Activated CD4-positive, CD25-positive, alpha-beta regulatory T cell treated with anti-CD3 and anti-CD28 coated beads, Interleukin-2, amount 50 U/mL, for 72 hours (primary cell): ENCODE measurements around the gene GNMT.
"Not testable (repeated sequence)": the region's sequence is repeated elsewhere in the genome, so short reads cannot be mapped to it uniquely, and the experiment has no call there.

Source experiments
- DNase-seq: peaks from one replicate; pipeline ENCODE4 v3.0.0; 2021

GNMT gene

GRCh38 chr6:42942444-42942843 is 18.1 kb upstream of the GNMT start:
- DNase-seq: no peak

GRCh38 chr6:42947950-42948349 is 12.6 kb upstream of the GNMT start:
- no peak for DNase-seq

DNA sequence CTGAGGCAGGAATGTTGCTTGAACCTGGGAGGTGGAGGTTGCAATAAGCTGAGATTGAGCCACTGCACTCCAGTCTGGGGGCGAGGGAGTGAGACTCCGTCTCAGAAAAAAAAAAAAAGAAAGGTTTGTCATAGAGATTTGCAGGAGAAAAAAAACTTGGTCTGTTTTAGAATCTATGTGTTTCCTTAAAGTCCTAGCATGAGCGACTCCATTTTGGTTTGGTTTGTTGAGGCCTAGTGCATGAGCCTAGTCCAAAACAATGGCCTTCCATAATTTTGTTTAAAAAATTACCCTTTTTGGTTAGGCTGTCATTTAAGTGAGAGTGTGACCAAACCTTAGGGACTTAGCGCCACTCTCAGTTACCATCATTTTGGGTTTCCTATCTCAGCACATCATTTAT is 8.2 kb upstream of the GNMT start:
- no peak for DNase-seq

DNA sequence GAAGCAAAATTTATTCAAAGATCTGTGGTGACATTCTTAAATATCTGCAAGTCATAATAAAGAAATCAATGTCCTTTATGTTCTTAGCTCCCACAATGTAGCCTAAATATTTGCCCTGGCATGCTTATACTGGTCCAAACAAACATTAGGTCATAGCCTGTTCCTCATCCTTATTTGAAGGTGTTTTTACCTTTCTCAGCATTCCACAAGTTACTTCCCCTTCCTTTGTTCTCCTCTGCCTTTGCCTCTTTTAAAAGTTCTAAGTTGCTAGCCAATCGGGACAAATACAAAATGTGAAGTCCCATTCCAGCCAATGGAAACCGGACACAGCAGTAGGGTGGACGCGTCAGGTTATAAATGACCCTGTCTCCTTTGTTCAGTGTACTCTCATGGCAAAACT is 6.1 kb upstream of the GNMT start:
- DNase-seq: not testable (repeated sequence)

- DNase-seq: no peak
These were observed 2.4 kb upstream of the GNMT start for GRCh38 chr6:42958125-42958524.

GRCh38 chr6:42959917-42960242 is 674 bp upstream of the GNMT start:
- DNase-seq: no peak

- DNase-seq: no peak
These were observed 491 bp downstream of the GNMT start for GRCh38 chr6:42961020-42961470.

DNA sequence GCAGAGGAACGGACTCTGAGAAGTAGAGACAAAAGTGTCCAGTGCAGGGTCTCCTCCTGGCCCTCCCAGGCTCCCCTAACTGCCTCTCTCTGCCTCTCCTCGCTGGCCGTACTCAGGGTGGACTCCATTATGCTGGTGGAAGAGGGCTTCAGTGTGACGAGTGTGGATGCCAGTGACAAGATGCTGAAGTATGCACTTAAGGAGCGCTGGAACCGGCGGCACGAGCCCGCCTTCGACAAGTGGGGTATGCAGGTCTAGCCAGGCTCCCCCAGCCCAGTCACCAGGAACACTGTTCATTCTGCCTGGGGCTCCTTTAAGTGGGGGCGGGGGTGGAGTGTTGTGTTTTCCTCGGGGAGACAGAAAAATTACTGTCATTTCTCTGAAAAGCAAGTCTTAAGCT is 1.5 kb downstream of the GNMT start:
- no peak for DNase-seq

GRCh38 chr6:42962502-42963178 is 2.1 kb downstream of the GNMT start:
- DNase-seq: no peak

DNA sequence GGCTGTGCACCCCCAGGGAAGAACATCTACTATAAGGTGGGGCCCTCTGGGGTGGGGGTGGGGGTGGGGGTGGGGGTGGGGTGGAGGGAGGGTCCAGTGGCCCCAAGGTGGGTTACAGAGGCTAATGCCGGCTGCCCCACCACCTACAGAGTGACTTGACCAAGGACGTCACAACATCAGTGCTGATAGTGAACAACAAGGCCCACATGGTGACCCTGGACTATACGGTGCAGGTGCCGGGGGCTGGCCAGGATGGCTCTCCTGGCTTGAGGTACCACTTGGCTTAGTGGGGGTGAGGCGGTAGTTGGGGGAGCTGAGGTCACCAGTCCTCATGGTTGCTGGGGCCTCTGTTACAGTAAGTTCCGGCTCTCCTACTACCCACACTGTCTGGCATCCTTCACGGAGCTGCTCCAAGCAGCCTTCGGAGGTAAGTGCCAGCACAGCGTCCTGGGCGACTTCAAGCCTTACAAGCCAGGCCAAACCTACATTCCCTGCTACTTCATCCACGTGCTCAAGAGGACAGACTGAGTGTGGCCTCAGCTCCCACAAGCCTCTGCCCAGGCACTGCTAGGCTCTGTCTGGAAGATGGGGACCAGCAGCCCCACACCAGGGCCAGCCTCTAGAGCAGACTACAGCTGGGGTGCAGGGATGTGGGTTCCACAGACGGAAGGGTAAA is 2.8 kb downstream of the GNMT start:
- DNase-seq: no peak

- no peak for DNase-seq
These were observed 3.5 kb downstream of the GNMT start for GRCh38 chr6:42963855-42964605.

GRCh38 chr6:42966571-42966970 is 6.0 kb downstream of the GNMT start:
- no peak for DNase-seq

- no peak for DNase-seq
These were observed 6.7 kb downstream of the GNMT start for GRCh38 chr6:42967228-42967627.

DNA sequence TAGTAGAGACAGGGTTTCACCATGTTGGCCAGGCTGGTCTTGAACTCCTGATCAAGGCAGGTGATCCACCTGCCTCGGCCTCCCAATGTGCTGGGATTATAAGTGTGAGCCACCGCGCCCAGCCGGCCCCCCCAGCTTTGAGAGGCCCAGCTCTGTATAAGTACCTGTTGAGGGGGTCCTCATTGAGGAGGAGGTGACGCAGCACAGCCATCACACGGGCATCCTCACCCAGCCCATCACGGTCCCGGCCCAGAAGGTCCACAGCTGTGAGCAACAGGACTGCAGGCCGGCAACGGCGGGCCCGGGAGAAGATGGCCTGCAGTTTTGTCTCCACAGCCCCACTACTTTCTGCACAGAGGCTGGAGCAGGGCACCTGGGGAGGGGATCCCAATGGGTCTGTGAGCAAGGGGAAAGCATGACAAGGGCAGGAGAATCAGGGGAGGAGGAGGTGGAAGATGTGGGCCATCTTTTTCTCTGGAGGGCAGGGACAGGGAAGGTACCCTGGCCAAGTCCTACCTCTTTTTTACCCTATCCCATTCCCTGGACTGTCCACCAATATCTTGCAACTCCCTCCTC is 7.7 kb downstream of the GNMT start:
- DNase-seq: no peak

GRCh38 chr6:42968783-42969182 is 8.2 kb downstream of the GNMT start:
- no peak for DNase-seq

DNA sequence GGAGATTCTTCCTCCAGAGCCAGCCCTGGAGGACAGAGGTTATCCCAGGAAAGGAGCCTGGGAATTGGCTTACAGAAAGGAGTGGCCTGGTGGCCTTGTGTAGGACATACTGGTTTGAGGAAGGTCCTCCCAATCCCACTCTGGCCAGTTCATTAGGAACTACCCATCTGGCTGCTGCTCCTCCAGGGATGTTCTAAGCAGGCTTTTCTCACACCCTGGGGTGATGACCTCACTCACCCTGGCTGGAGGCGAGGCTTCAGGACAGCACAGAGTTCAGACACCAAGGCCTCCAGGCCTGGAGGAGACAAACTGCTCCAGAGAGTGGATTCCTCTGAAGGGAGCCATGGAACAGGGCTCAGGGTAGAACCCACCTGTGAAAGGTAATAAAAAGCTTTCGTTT is 8.9 kb downstream of the GNMT start:
- no peak for DNase-seq

DNA sequence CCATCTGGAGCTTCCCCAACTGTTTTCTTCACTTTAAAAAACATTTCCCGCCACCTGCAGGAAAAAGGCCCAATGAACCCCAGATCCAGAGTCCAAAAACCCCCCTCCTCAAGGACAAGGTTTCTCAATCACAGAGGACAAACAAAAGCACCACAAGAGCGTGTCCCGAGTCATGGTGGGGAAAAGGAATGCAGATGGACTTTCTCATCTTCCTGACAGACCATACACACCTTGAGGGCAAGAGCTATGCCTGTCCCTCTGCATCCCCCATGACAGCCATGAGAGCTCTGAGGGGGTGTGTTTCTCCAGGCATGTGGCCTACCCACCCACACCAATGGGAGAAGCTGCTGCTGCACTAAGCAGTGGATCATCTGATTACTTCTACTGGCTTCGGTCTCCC is 9.4 kb downstream of the GNMT start:
- no peak for DNase-seq

GRCh38 chr6:42970871-42971612 is 10.5 kb downstream of the GNMT start:
- DNase-seq: no peak

DNA sequence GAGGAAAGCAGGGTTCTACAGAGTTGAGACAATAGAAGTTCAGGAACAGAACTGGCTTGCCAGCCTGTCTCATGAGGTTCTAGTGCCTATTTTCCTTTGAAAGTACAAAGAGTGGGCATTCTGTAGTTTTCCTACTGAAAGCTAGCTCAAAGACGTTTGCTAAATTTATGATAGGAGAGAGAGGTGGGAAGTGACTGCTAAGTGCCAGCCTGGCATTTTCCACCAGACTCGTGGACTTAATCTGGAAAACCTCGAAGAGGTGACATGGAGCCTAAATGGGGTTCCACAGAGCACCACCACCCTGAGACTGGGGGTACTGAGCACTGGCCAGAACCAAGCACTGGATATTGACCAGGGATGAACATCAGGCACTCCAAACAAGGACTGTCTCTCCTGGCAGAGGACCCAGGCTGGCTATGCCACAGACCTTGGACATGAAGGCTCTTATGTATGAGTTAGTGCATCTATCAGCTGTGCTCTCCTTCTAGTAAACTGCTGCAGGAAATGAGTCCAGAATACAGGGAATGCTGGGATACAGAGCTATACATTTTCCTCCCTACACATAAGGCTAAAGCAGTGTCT is 11.3 kb downstream of the GNMT start:
- DNase-seq: no peak

GRCh38 chr6:42973926-42974325 is 13.4 kb downstream of the GNMT start:
- DNase-seq: no peak

DNA sequence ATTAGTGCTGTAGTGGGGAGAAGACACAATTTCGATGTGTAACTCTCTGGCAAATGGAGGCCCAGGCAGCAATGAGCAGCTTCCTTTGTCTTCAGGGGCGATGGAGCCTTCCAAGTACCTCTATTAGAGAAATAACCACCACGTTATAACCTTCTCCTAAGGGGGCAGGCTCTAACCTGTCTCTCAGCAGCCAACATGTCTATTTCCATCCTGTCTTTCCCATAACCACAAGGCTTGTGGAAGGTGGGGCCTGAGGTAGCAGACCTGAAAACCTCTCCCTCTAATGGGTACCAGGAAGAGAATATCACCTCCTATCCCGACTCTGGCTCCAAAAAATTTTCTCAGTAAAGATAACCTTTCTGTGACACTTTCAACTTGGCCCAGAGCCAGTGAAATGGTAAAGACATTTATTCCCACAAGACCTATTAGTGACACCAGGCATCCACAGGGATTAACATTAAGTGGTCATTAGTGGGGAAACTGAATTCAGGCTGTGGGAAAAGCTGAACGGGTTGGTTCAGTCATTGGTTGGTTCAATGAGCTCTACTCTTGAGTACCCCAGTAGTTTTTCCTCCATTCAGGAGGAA is 14.5 kb downstream of the GNMT start:
- no peak for DNase-seq

DNA sequence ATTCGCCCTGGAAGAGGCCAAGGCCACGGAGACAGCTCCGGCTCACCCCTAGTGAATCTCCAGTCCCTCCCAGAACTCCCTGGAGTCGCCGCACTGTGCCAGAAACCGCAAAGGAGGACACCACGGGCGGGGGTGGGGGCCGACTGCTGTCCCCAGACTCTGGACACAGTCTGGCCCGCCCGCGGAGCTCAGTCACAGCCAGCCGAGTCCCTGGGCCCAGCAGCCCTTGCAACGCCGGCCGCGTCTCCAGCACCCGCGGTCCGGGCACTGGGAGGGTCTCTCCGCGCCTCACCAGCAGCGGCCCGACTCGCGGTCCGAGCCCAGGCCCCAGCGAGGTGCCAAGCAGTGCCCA is 17.9 kb downstream of the GNMT start:
- DNase-seq: peak; percentile 40
